Measurements from ENCODE around the gene CRTAC1.

Gene CRTAC1

DNA sequence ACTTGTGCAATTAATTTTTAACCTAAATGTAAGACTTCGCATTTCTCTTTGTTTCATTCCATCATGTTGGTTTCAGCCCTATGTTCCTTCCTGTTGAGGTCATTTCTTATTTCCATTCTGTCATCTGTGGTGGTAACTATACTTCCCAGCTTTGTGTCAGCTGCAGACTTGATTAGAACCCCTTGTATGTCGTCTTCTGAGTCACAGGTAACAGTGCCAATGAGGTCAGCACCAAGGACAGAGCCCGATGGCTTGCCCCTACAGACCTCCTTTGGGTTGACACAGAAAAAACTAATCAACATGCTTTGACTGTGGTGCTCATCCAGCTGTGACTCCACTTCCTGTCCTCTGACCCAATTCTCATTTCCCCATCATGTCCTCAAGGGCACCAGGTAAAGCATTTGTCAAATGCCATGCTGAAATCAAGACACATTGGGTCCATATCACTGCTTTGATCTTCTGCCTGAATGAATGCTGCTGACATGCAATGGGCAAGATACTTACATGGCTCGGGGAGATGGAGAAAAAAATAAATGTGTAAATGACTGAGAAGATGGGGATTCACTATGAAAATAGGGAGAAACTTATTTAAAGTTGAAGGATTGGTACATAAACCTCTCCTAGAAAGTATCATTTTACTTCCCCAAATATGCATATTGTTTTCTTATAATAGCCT, 25.6 kb upstream of the CRTAC1 start:
- Histone ChIP-seq H3K27me3 (ENCODE audit: control insufficient read depth, insufficient read depth, low read length, poor library complexity, severe bottlenecking) (no peaks in the 10 kb centered on the region), H3K4me1 (ENCODE audit: control insufficient read depth, insufficient read depth, low read length) (no peaks in the 10 kb centered on the region), H3K27ac (ENCODE audit: insufficient read depth, low read depth, low read length, poor library complexity, severe bottlenecking) (no peak overlapping the region), H3K9me3 (ENCODE audit: control insufficient read depth, low read length) (no peaks in the 10 kb centered on the region), H3K4me3 (ENCODE audit: insufficient read depth, low read depth, low read length) (no peak overlapping the region), H3K36me3 (ENCODE audit: control insufficient read depth, insufficient read depth, low read length) (no peaks in the 10 kb centered on the region)
- WGBS, 2 experiments: 53 to 56% methylated on average over 4 of the region's 4 CpGs

DNA sequence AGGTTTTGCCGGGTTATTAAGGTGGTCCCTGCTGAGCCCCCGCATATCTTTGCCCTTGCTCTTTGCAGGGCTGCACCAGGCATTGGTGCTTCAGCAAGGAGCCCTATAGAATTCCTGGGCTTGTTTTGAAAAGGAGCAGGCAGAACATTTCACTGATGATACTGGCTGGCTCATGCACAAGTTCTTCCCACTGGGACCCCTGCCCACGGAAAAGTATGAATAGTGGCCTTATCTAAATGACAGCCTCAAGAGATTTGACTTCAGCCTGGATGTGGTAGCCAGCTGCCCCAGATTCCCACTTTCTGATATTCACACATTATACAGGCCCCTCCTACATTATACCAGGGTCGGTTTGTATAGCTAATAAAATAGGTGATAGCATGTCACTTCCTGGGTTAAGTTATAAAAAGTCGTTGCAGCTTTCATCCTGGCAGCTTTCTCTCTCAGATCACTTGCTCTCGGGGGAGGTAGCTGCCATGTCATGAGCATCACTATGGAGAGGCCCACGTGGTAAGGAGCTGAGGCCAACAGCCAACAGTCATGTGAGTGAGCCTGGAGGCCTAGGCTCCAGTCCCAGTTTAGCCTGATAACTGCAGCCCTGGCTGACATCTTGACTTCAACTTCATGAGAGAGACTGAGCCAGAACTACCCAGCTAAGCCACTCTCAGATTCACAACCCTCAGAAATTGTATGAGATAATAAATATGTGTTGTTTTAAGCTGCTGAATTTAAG, 16.8 kb upstream of the CRTAC1 start:
- 80% methylated on average over 7 of the region's 7 CpGs for WGBS, 2 experiments
- Histone ChIP-seq H3K36me3 (ENCODE audit: control insufficient read depth, insufficient read depth, low read length) (no peaks in the 10 kb centered on the region), H3K27ac (ENCODE audit: insufficient read depth, low read depth, low read length, poor library complexity, severe bottlenecking) (no peak overlapping the region), H3K27me3 (ENCODE audit: control insufficient read depth, insufficient read depth, low read length, poor library complexity, severe bottlenecking) (peaks cover 31% of the 10 kb centered on the region), H3K4me3 (ENCODE audit: insufficient read depth, low read depth, low read length) (no peak overlapping the region), H3K9me3 (ENCODE audit: control insufficient read depth, low read length) (no peaks in the 10 kb centered on the region), H3K4me1 (ENCODE audit: control insufficient read depth, insufficient read depth, low read length) (no peaks in the 10 kb centered on the region)

DNA sequence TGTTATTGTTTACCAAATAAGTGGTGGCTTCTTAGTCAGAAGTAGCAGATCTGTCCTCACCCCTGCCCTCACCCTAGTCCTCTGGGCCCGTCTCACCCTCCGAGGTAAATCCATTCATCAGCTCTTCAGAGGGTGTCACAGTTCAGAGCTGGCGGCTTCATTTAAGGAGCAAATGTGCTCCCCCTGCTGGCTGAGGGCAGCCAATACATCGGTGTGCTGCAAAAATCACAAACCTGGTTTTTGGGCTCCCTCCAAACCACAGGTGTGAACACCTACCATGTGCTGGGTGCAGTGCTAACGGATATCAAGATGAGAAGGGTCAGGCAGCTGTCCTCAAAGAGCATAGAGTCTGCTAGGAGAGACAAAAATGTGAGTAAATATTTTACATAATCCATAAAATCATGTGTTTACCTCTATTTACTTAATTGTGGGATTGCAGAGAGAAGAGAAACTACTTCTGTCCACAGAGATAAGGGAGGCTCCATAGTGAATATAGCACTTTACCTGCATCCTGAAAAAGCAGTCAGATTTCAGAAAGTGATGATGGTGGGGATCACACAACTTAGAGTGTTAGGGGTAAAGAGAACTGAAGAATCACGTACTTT, 15.5 kb upstream of the CRTAC1 start:
- Histone ChIP-seq H3K4me3 (ENCODE audit: insufficient read depth, low read depth, low read length) (no peak overlapping the region), H3K27ac (ENCODE audit: insufficient read depth, low read depth, low read length, poor library complexity, severe bottlenecking) (no peak overlapping the region), H3K36me3 (ENCODE audit: control insufficient read depth, insufficient read depth, low read length) (no peaks in the 10 kb centered on the region), H3K9me3 (ENCODE audit: control insufficient read depth, low read length) (no peaks in the 10 kb centered on the region), H3K27me3 (ENCODE audit: control insufficient read depth, insufficient read depth, low read length, poor library complexity, severe bottlenecking) (peaks cover 34% of the 10 kb centered on the region), H3K4me1 (ENCODE audit: control insufficient read depth, insufficient read depth, low read length) (no peaks in the 10 kb centered on the region)
- 23 to 27% methylated on average over 6 of the region's 6 CpGs for WGBS, 2 experiments

DNA sequence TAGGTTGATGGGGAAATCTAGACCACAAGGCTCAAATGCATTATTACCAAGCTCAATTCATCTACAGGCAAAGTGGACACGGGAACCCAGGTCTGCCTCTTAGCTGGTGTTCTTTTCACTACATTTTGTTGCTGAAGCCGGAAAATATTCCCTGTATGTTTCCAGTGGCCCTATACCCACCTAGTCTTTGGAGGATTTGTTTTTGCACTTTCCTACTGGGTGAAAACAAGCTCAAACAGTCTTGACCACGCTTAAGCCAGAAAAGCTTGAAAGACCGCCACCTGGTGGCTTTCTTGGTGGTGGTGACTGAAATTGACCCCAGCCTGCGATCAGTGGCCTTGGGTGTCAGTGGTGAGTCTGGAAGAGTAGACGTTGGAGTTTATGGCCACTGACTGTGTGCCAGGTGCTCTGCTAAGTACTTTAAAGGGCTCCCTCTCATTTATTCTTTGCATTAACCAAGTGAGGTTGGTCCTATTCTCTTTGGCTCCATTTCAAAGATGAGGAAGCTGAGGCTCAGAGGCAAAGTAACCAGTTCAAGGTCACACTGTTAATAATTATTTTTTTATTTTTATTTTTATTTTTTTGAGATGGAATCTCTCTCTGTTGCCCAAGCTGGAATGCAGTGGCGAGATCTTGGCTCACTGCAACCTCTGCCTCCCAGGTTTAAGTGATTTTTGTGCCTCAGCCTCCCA, 11.1 kb upstream of the CRTAC1 start:
- H3K4me1 ChIP-seq (ENCODE audit: control insufficient read depth, insufficient read depth, low read length): peaks cover 8% of the 10 kb centered on the region
- H3K27me3 ChIP-seq (ENCODE audit: control insufficient read depth, insufficient read depth, low read length, poor library complexity, severe bottlenecking): peaks cover 78% of the 10 kb centered on the region
- 29 to 31% methylated on average over 7 of the region's 7 CpGs for WGBS, 2 experiments
- H3K4me3 ChIP-seq (ENCODE audit: insufficient read depth, low read depth, low read length): no peak overlapping the region
- H3K9me3 ChIP-seq (ENCODE audit: control insufficient read depth, low read length): no peaks in the 10 kb centered on the region
- H3K27ac ChIP-seq (ENCODE audit: insufficient read depth, low read depth, low read length, poor library complexity, severe bottlenecking): no peak overlapping the region
- H3K36me3 ChIP-seq (ENCODE audit: control insufficient read depth, insufficient read depth, low read length): no peaks in the 10 kb centered on the region

DNA sequence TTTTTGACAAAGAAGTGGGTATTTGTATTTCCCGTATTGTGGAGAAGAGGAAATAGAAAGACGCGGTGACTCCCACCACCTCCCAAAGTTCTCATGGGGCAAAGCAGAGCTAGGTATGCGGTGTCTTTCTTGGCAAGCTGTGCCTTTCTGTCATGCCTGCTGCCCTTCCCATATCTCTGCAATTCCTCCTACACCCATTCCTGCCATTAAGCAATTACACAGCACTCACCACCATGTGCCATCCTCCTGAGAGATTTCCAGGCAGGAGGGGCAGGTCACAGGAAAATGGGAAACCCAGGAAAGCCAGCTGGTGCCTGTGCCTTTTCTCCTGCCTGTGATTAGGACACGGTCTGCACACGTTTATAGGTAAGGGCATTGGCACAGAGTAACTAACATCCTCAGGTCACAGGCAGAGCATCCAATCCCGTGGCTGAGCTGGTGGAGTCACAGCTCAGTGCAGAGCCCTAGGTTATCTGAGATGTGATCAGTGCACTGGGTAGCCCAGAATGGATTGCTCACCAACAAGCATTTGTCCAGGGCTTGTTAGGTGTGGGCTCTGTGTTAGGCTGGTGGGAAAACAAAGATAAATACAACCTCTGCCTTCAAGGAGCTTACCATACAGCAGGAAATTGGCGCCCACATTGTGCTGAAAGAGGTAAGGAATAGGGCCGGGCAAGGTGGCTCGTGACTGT, 9.4 kb upstream of the CRTAC1 start:
- H3K36me3 ChIP-seq (ENCODE audit: control insufficient read depth, insufficient read depth, low read length): no peaks in the 10 kb centered on the region
- H3K4me3 ChIP-seq (ENCODE audit: insufficient read depth, low read depth, low read length): no peak overlapping the region
- peaks cover 89% of the 10 kb centered on the region for H3K27me3 ChIP-seq (ENCODE audit: control insufficient read depth, insufficient read depth, low read length, poor library complexity, severe bottlenecking)
- WGBS, 2 experiments: 88 to 90% methylated on average over 10 of the region's 10 CpGs
- H3K27ac ChIP-seq (ENCODE audit: insufficient read depth, low read depth, low read length, poor library complexity, severe bottlenecking): no peak overlapping the region
- H3K9me3 ChIP-seq (ENCODE audit: control insufficient read depth, low read length): no peaks in the 10 kb centered on the region
- peaks cover 8% of the 10 kb centered on the region for H3K4me1 ChIP-seq (ENCODE audit: control insufficient read depth, insufficient read depth, low read length)

DNA sequence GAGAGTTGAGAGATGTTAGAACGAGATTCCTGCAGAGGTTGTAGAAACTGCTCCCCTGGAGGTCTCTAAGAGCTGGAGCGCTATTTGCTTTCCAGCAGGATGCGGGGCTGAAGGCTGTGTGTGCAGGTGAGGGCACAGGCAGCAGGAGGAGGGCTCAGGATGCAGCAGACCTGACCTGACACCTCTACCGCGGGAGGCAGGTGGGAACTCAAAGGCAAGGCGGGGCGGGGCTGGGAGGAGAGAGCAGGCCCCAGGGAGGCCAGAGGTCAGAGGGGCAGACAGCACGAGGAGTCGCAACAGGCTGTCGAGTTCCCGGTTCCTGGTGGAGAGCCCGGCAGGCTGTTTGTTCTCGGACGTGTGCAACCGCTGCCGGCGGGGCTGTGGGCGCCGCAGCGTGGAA, 7.9 kb upstream of the CRTAC1 start:
- Histone ChIP-seq H3K4me1 (ENCODE audit: control insufficient read depth, insufficient read depth, low read length) (peaks cover 8% of the 10 kb centered on the region), H3K27ac (ENCODE audit: insufficient read depth, low read depth, low read length, poor library complexity, severe bottlenecking) (no peak overlapping the region), H3K36me3 (ENCODE audit: control insufficient read depth, insufficient read depth, low read length) (no peaks in the 10 kb centered on the region), H3K4me3 (ENCODE audit: insufficient read depth, low read depth, low read length) (no peak overlapping the region), H3K27me3 (ENCODE audit: control insufficient read depth, insufficient read depth, low read length, poor library complexity, severe bottlenecking) (peaks cover 89% of the 10 kb centered on the region), H3K9me3 (ENCODE audit: control insufficient read depth, low read length) (no peaks in the 10 kb centered on the region)
- WGBS, 2 experiments: 17 to 18% methylated on average over 20 of the region's 20 CpGs

DNA sequence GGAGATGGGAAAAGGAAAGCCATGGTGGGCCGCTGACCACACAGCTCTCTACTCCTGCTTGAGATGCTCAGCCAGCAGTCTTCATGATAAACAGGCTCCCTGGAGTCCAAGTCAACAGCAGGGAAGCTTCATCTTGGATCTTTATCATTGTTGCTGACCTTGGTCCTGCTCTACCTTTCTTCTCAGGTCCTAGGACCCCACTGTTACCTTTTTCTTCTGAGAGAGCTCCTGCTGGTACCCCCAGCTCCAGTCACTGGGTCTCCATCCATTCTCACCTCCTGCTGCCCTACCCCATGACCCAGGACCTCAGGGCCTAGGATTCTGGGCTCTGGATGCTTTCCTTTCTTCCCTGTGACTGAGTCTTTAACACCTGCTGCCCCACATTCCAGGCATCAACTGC, 5.2 kb upstream of the CRTAC1 start:
- Histone ChIP-seq H3K9me3 (ENCODE audit: control insufficient read depth, low read length) (no peaks in the 10 kb centered on the region), H3K27ac (ENCODE audit: insufficient read depth, low read depth, low read length, poor library complexity, severe bottlenecking) (no peak overlapping the region), H3K36me3 (ENCODE audit: control insufficient read depth, insufficient read depth, low read length) (no peaks in the 10 kb centered on the region), H3K4me3 (ENCODE audit: insufficient read depth, low read depth, low read length) (no peak overlapping the region), H3K4me1 (ENCODE audit: control insufficient read depth, insufficient read depth, low read length) (peaks cover 8% of the 10 kb centered on the region), H3K27me3 (ENCODE audit: control insufficient read depth, insufficient read depth, low read length, poor library complexity, severe bottlenecking) (peaks cover 100% of the 10 kb centered on the region)
- 40 to 46% methylated on average over 1 of the region's 1 CpG for WGBS, 2 experiments

DNA sequence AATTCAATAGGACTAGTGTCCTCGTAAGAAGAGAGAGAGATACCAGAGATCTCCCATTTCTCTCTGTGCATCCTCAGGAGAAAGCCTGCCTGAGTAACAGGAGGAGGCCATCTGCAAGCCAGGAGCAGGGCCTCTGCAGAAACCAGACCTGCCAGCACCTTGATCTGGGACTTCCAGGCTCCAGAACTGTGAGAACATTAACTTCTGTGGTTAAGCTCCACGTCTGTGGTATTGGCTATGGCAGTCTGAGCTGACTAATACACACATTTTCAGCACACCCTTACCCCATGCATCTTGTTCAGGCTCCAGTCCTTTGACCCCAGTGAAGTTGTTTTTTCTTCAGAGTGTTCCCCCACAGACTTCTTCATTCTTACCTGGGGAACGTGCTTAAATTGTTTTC, 3.1 kb upstream of the CRTAC1 start:
- Histone ChIP-seq H3K4me3 (ENCODE audit: insufficient read depth, low read depth, low read length) (no peak overlapping the region), H3K36me3 (ENCODE audit: control insufficient read depth, insufficient read depth, low read length) (no peaks in the 10 kb centered on the region), H3K27ac (ENCODE audit: insufficient read depth, low read depth, low read length, poor library complexity, severe bottlenecking) (no peak overlapping the region), H3K27me3 (ENCODE audit: control insufficient read depth, insufficient read depth, low read length, poor library complexity, severe bottlenecking) (peaks cover 100% of the 10 kb centered on the region), H3K9me3 (ENCODE audit: control insufficient read depth, low read length) (no peaks in the 10 kb centered on the region), H3K4me1 (ENCODE audit: control insufficient read depth, insufficient read depth, low read length) (peaks cover 13% of the 10 kb centered on the region)
- WGBS, 2 experiments: 69 to 76% methylated on average over 3 of the region's 3 CpGs

DNA sequence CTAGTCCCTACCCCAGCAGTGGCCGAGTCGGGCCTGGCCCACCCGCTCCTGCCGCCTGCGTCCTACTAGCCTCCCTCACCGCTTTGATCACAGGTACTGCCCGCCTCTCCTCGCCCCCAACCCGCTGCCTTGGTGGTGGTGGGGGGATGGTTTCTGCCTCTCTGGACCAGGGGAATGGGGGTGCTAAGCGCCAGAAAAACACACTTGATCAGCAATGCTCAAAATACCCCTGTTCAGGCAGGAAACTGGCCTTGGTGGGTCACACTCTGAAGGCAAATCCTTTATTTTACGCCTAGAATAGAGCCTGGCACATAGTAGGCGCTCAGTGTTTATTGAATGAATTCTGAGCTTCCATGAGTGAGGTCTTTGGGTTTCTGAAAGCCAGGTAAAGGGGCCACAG, 1.0 kb upstream of the CRTAC1 start:
- peaks cover 8% of the 10 kb centered on the region for H3K4me1 ChIP-seq (ENCODE audit: control insufficient read depth, insufficient read depth, low read length)
- WGBS, 2 experiments: 19 to 64% methylated on average over 3 to 12 of the region's 12 CpGs
- no peaks in the 10 kb centered on the region for H3K9me3 ChIP-seq (ENCODE audit: control insufficient read depth, low read length)
- H3K4me3 ChIP-seq (ENCODE audit: insufficient read depth, low read depth, low read length): no peak overlapping the region
- peaks cover 92% of the 10 kb centered on the region for H3K27me3 ChIP-seq (ENCODE audit: control insufficient read depth, insufficient read depth, low read length, poor library complexity, severe bottlenecking)
- no peaks in the 10 kb centered on the region for H3K36me3 ChIP-seq (ENCODE audit: control insufficient read depth, insufficient read depth, low read length)
- H3K27ac ChIP-seq (ENCODE audit: insufficient read depth, low read depth, low read length, poor library complexity, severe bottlenecking): no peak overlapping the region

All from ectodermal cell (in vitro differentiated cells).